ENCODE results near the gene CISD1. TPM values are rescaled to one million over a fixed set of nuclear protein-coding genes. Genes with fewer than 3 reads are reported as not detected.

The CISD1 gene
- total RNA-seq, 1 experiment from 2014 or later = 75.3 TPM

GRCh38 chr10:58267713-58268453 is 1.1 kb upstream of the CISD1 start, which contains the start of gene IPMK:
Gene IPMK (minus strand): TSS chr10:58267894. CDS start chr10:58267611, 283 bp downstream.
- Histone ChIP-seq H3K36me3 (ENCODE audit: low read depth) (0 out of 2 replicates have a peak, but pooled peaks cover 5% of the 10 kb centered on the region), H3K27ac (peak within 1 kb of the TSS; percentile 65), H3K79me2 (ENCODE audit: low read depth) (peaks cover 71% of the 10 kb centered on the region), H3K4me1 (replicated peaks; ENCODE audit: insufficient read depth) (peaks cover 27% of the 10 kb centered on the region), H3K4me3 (peak within 1 kb of the TSS; percentile 66), H4K20me1 (ENCODE audit: insufficient read depth) (no peaks in the 10 kb centered on the region), H3K27me3 (ENCODE audit: insufficient read depth, low read depth) (no peaks in the 10 kb centered on the region), H2AFZ (peak within 1 kb of the TSS; percentile 94), H3F3A (ENCODE audit: insufficient read depth, low read depth) (peaks cover 26% of the 10 kb centered on the region), H3K9me3 (ENCODE audit: insufficient read depth, low read depth) (no peaks in the 10 kb centered on the region), H3K4me2 (peak within 1 kb of the TSS; percentile 96), H3K9me2 (ENCODE audit: insufficient read depth) (no peaks in the 10 kb centered on the region)
- BruUV-seq (replicated peaks) = no TSS peak
- TF ChIP-seq CTCF (conservative IDR thresholded peaks at IDR 0.05) (no peak), EZH2 (IDR thresholded peaks at IDR 0.05; ENCODE audit: low read depth) (no peak)
- ChIA-PET POLR2A (ENCODE audit: unreplicated experiment) (interaction anchor here (0.6 to 1.0 kb wide), 4 partner anchors 13 to 1563 kb away, joined by 3 to 6 read pairs (median 3); no protein-coding TSS in a partner anchor), CTCF (interaction anchor here (0.9 kb wide), 1 partner anchor 24 kb away, joined by 5 read pairs; no protein-coding TSS in a partner anchor)
- peak; percentile 86 to 98 for DNase-seq
- intact Hi-C loops (cut with micrococcal nuclease; ENCODE audit: unreplicated experiment) = loop anchor here (1.0 to 2.0 kb wide), 5 partner anchors 31 to 169 kb away; partner anchors contain the start of gene UBE2D1

DNA sequence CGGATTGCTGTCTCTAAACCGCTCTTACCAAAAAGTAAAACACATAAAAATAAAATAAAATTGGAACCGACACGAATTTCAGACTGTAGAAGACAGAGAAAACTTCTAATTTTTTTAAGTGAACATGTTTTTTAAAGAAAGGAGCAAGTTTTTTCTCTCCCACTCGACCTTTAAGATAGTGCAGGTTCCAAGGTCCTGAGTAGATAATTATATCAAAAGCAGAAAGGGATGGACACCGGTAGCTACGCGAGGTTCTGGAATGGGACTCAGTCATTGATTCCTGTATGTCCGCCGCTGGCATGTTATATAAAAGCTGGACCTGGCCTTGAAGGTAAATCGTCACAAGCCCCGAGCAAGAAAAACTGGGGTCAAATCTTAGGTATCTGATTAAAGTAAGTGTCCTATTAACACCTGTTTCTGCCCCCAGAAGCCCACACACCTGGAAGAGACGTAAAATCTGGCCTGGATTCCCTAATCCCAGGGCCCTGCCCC is 462 bp upstream of the CISD1 start:
- H3K4me3 ChIP-seq = peak overlapping the region; percentile 66
- peak overlapping the region; percentile 45 for H3K27ac ChIP-seq
- no peak for DNase-seq
- H3K4me2 ChIP-seq = peak overlapping the region; percentile 96
- no peaks in the 10 kb centered on the region for H3K9me3 ChIP-seq (ENCODE audit: insufficient read depth, low read depth)
- H3K4me1 ChIP-seq (replicated peaks; ENCODE audit: insufficient read depth) = peaks cover 27% of the 10 kb centered on the region
- H2AFZ ChIP-seq = peak overlapping the region; percentile 94
- H3K79me2 ChIP-seq (ENCODE audit: low read depth) = peaks cover 71% of the 10 kb centered on the region
- no TSS peak for BruUV-seq (replicated peaks)
- no peaks in the 10 kb centered on the region for H4K20me1 ChIP-seq (ENCODE audit: insufficient read depth)
- CTCF ChIA-PET = interaction anchor here (0.9 kb wide), 2 partner anchors 22 to 23 kb away, joined by 3 to 5 read pairs; no protein-coding TSS in a partner anchor
- intact Hi-C loops (cut with micrococcal nuclease; ENCODE audit: unreplicated experiment) = loop anchor here (1.0 to 2.0 kb wide), 3 partner anchors 67 to 168 kb away; partner anchors contain the start of gene UBE2D1
- no peak for TF ChIP-seq CTCF (conservative IDR thresholded peaks at IDR 0.05)
- no peak for TF ChIP-seq EZH2 (IDR thresholded peaks at IDR 0.05; ENCODE audit: low read depth)
- no peaks in the 10 kb centered on the region for H3K27me3 ChIP-seq (ENCODE audit: insufficient read depth, low read depth)
- POLR2A ChIA-PET (ENCODE audit: unreplicated experiment) = interaction anchor here (0.6 to 1.0 kb wide), 4 partner anchors 12 to 37 kb away, joined by 3 to 6 read pairs (median 3); no protein-coding TSS in a partner anchor
- H3F3A ChIP-seq (ENCODE audit: insufficient read depth, low read depth) = peaks cover 26% of the 10 kb centered on the region
- H3K36me3 ChIP-seq (ENCODE audit: low read depth) = 0 out of 2 replicates have a peak, but pooled peaks cover 5% of the 10 kb centered on the region
- H3K9me2 ChIP-seq (ENCODE audit: insufficient read depth) = no peaks in the 10 kb centered on the region

DNA sequence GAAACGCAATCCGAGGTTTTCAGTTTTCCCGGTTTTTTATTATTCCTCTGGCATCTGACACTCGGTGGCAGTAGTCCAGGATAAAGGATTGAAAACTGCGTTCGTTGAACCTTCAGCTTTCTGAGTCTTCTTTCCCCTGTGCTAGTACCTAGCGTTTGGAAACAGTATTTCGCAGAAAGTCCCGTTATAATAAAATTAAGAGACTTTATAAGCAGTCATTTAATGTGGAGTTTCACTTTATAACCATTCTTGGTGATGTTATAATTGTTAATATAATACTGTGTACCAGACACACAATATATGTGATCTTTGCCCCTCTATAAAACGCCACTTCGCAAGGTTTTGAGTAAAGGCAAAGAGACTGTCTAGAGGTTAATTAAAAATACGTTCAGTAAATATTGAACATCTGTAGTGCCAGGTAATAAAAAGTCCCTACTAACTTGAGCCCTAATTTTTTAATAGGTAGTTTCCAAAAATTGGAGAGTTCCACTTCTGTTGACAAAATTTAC is 874 bp downstream of the CISD1 start:
- Histone ChIP-seq H3K27ac (peak overlapping the region; percentile 86), H2AFZ (peak overlapping the region; percentile 92), H3K4me1 (replicated peaks; ENCODE audit: insufficient read depth) (peaks cover 22% of the 10 kb centered on the region), H3F3A (ENCODE audit: insufficient read depth, low read depth) (peaks cover 26% of the 10 kb centered on the region), H3K27me3 (ENCODE audit: insufficient read depth, low read depth) (no peaks in the 10 kb centered on the region), H3K4me3 (peak overlapping the region; percentile 66), H3K36me3 (ENCODE audit: low read depth) (0 out of 2 replicates have a peak, but pooled peaks cover 5% of the 10 kb centered on the region), H4K20me1 (ENCODE audit: insufficient read depth) (no peaks in the 10 kb centered on the region; the same call in 1 of the 2 replicates), H3K9me2 (ENCODE audit: insufficient read depth) (no peaks in the 10 kb centered on the region), H3K9me3 (ENCODE audit: insufficient read depth, low read depth) (no peaks in the 10 kb centered on the region), H3K4me2 (peak overlapping the region; percentile 96), H3K79me2 (ENCODE audit: low read depth) (peaks cover 64% of the 10 kb centered on the region)
- intact Hi-C loops (cut with micrococcal nuclease; ENCODE audit: unreplicated experiment) = loop anchor here (1.0 to 2.0 kb wide), 4 partner anchors 10 to 167 kb away; partner anchors contain the start of gene TFAM
- DNase-seq = no peak
- CTCF ChIA-PET = no interaction called here
- POLR2A ChIA-PET (ENCODE audit: unreplicated experiment) = no interaction called here
- no peak for TF ChIP-seq EZH2 (IDR thresholded peaks at IDR 0.05; ENCODE audit: low read depth)
- TF ChIP-seq CTCF (conservative IDR thresholded peaks at IDR 0.05) = no peak
- BruUV-seq (replicated peaks) = TSS peak; percentile 39
